WTC11 (cell line): ENCODE measurements around the gene SLC39A13. TPM values are rescaled to one million over a fixed set of nuclear protein-coding genes. Genes with fewer than 3 reads are reported as not detected.
A peak's percentile ranks its signal among the peaks of the same experiment; 100 is the strongest.

Experiments
- ATAC-seq: fragments of 200-7000 bp; cut with Tn5 transposase; 2 replicates; pipeline ENCODE4 v1.10.0; 2021; ENCODE audit warnings: mild to moderate bottlenecking, moderate library complexity
- CTCF ChIA-PET: fragments of 300-600 bp; sonication (Branson Sonifier 250); formaldehyde crosslinking; loops from one replicate; lab custom pipeline; 2021; ENCODE audit warnings: antibody characterized with exemption; lab: Charles Lee
- POLR2A ChIA-PET: fragments of 350-600 bp; sonication (Branson Sonifier 250); formaldehyde crosslinking; loops from one replicate; lab custom pipeline; 2021; ENCODE audit warnings: antibody characterized with exemption; lab: Charles Lee
- DNase-seq: peaks from one replicate; pipeline ENCODE4 v3.0.0; 2021; ENCODE audit warnings: low spot score
- H3K27ac Mint-ChIP-seq: 2 replicates; pipeline ENCODE4 v1.8.0; 2021; ENCODE audit warnings: mixed read lengths
- H3K27me3 Mint-ChIP-seq: 2 replicates; pipeline ENCODE4 v1.8.0; 2021; ENCODE audit warnings: low read depth, mild to moderate bottlenecking, moderate library complexity, mixed read lengths
- H3K36me3 Mint-ChIP-seq: 2 replicates; pipeline ENCODE4 v1.8.0; 2021; ENCODE audit warnings: mixed read lengths
- H3K4me1 Mint-ChIP-seq: 2 replicates; pipeline ENCODE4 v1.8.0; 2022; ENCODE audit warnings: mixed read lengths
- H3K4me3 Mint-ChIP-seq: 2 replicates; pipeline ENCODE4 v1.8.0; 2021; ENCODE audit warnings: mild to moderate bottlenecking, moderate library complexity, mixed read lengths
- H3K9me3 Mint-ChIP-seq: 2 replicates; pipeline ENCODE4 v1.8.0; 2021; ENCODE audit warnings: mixed read lengths
- AR ChIP-seq: fragments of 250-450 bp; sonication (Bioruptor Pico); IDR thresholded peaks from 2 replicates; pipeline ENCODE4 v1.9.0; 2021; ENCODE audit warnings: mild to moderate bottlenecking
- ATF2 ChIP-seq: sonication (generic); formaldehyde crosslinking; IDR thresholded peaks from 2 replicates; pipeline ENCODE4 v1.8.1; 2022; ENCODE audit warnings: low read depth, missing genetic modification reagents, borderline replicate concordance
- CREM ChIP-seq: sonication (generic); formaldehyde crosslinking; IDR thresholded peaks from 2 replicates; pipeline ENCODE4 v1.8.1; 2022; ENCODE audit warnings: mild to moderate bottlenecking, missing genetic modification reagents, moderate library complexity
- EMX1 ChIP-seq: fragments of 250-450 bp; sonication (Bioruptor Pico); IDR thresholded peaks from 2 replicates; pipeline ENCODE4 v1.8.0; 2021; ENCODE audit warnings: mild to moderate bottlenecking
- JAZF1 ChIP-seq: fragments of 250-450 bp; sonication (Bioruptor Pico); IDR thresholded peaks from 2 replicates; pipeline ENCODE4 v1.9.0; 2021; ENCODE audit warnings: moderate library complexity, mild to moderate bottlenecking, inconsistent platforms
- SMAD3 ChIP-seq: sonication (generic); formaldehyde crosslinking; IDR thresholded peaks from 2 replicates; pipeline ENCODE4 v1.8.0; 2022; ENCODE audit warnings: missing genetic modification reagents, mild to moderate bottlenecking, borderline replicate concordance
- ZNF121 ChIP-seq: sonication (generic); formaldehyde crosslinking; IDR thresholded peaks from 2 replicates; pipeline ENCODE4 v1.8.0; 2023; ENCODE audit warnings: missing genetic modification reagents
- ZNF281 ChIP-seq: sonication (generic); formaldehyde crosslinking; IDR thresholded peaks from 2 replicates; pipeline ENCODE4 v1.8.0; 2023; ENCODE audit warnings: mild to moderate bottlenecking, missing genetic modification reagents
- ZSCAN18 ChIP-seq: fragments of 250-450 bp; sonication (Bioruptor Pico); IDR thresholded peaks from 2 replicates; pipeline ENCODE4 v2.1.2; 2022; ENCODE audit warnings: mild to moderate bottlenecking, moderate library complexity
- total RNA-seq: library from RNA; stranded (reverse); gene quantifications from 3 replicates; pipeline ENCODE4 v1.2.3, GENCODE V29; 2021
- TF ChIP-seq, protein P1 (sequence below): sonication (generic); formaldehyde crosslinking; IDR thresholded peaks from 2 replicates; pipeline ENCODE4 v1.8.1; 2022; ENCODE audit warnings: mild to moderate bottlenecking, moderate library complexity, missing genetic modification reagents
- TF ChIP-seq, protein P2 (sequence below): sonication (generic); formaldehyde crosslinking; IDR thresholded peaks from 2 replicates; pipeline ENCODE4 v1.8.1; 2022; ENCODE audit warnings: missing genetic modification reagents, borderline replicate concordance

Gene SLC39A13
- total RNA-seq, 1 experiment from 2014 or later, result 38.2 TPM

DNA sequence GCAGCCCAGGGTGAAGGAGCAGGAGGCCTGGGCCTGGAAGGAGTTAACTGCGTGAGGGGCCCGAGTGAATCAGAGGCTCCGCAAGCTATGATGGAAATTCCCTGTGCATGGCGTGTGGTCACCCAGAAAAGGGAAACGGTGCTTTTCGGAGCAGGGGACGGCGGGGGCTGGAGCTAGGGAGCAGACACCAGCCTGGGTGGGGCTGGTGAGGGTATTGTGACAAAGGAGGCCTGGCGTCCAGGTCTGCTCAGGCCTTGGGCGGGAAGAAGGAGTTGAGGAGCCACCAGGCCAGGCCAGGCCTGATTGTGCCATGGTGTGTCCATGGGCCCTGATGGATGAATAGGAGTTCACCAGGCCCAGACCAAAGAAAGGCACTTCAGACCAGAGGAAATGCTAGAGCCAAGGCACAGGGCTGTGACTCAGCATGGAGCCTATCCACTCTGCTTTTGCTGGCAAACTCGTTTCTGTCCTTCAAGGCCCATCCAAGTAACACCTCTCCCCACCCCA is 17.3 kb upstream of the SLC39A13 start:
- H3K27ac Mint-ChIP-seq, result no peak overlapping the region
- ChIA-PET CTCF (interaction anchor here (1.2 to 4.4 kb wide), 4 partner anchors 9 to 21 kb away, joined by 3 to 19 read pairs (median 12); no protein-coding TSS in a partner anchor), POLR2A (no interaction called here)
- no peaks in the 10 kb centered on the region for H3K9me3 Mint-ChIP-seq
- H3K4me1 Mint-ChIP-seq, result peaks cover 3% of the 10 kb centered on the region; the same call in 1 of the 2 replicates
- TF ChIP-seq EMX1, result no peak
- TF ChIP-seq CREM (CRISPR knock-in tag), result no peak
- TF ChIP-seq ZSCAN18, result no peak
- no peak for TF ChIP-seq AR (CRISPR knock-in tag)
- no peak for TF ChIP-seq JAZF1 (CRISPR knock-in tag)
- TF ChIP-seq ZNF281 (CRISPR knock-in tag), result no peak
- TF ChIP-seq, protein P1, sequence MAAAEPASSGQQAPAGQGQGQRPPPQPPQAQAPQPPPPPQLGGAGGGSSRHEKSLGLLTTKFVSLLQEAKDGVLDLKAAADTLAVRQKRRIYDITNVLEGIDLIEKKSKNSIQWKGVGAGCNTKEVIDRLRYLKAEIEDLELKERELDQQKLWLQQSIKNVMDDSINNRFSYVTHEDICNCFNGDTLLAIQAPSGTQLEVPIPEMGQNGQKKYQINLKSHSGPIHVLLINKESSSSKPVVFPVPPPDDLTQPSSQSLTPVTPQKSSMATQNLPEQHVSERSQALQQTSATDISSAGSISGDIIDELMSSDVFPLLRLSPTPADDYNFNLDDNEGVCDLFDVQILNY, result no peak
- TF ChIP-seq SMAD3, result no peak
- TF ChIP-seq ATF2, result no peak
- no peak for TF ChIP-seq ZNF121
- H3K4me3 Mint-ChIP-seq, result no peak overlapping the region
- ATAC-seq (no peak), DNase-seq (no peak)
- H3K36me3 Mint-ChIP-seq, result no peaks in the 10 kb centered on the region
- H3K27me3 Mint-ChIP-seq, result no peaks in the 10 kb centered on the region

GRCh38 chr11:47391711-47392432 is 16.5 kb upstream of the SLC39A13 start:
- Mint-ChIP-seq H3K4me3 (no peak overlapping the region), H3K4me1 (peaks cover 3% of the 10 kb centered on the region; the same call in 1 of the 2 replicates), H3K27ac (no peak overlapping the region), H3K9me3 (no peaks in the 10 kb centered on the region), H3K27me3 (no peaks in the 10 kb centered on the region), H3K36me3 (no peaks in the 10 kb centered on the region)
- TF ChIP-seq, protein P2, sequence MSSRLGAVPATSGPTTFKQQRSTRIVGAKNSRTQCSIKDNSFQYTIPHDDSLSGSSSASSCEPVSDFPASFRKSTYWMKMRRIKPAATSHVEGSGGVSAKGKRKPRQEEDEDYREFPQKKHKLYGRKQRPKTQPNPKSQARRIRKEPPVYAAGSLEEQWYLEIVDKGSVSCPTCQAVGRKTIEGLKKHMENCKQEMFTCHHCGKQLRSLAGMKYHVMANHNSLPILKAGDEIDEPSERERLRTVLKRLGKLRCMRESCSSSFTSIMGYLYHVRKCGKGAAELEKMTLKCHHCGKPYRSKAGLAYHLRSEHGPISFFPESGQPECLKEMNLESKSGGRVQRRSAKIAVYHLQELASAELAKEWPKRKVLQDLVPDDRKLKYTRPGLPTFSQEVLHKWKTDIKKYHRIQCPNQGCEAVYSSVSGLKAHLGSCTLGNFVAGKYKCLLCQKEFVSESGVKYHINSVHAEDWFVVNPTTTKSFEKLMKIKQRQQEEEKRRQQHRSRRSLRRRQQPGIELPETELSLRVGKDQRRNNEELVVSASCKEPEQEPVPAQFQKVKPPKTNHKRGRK (CRISPR knock-in tag), result no peak
- peak; percentile 60; the same call in 1 of the 2 replicates for TF ChIP-seq ZNF121
- POLR2A ChIA-PET, result no interaction called here
- DNase-seq (no peak), ATAC-seq (no peak)
- CTCF ChIA-PET, result interaction anchor here (1.2 to 2.5 kb wide), 3 partner anchors 8 to 20 kb away, joined by 3 to 19 read pairs (median 6); no protein-coding TSS in a partner anchor
